ENCODE measurements around the gene TSPAN11. TPM values are rescaled to one million over a fixed set of nuclear protein-coding genes. Genes with fewer than 3 reads are reported as not detected.

The TSPAN11 gene
- total RNA-seq, 1 experiment from 2014 or later: 4.6 TPM

GRCh38 chr12:31035226-31035625, 108.7 kb downstream of the TSPAN11 start:
- no peak for DNase-seq (ENCODE audit: low spot score)
- TF ChIP-seq ZNF396 (CRISPR knock-in tag; IDR thresholded peaks at IDR 0.05; ENCODE audit: borderline replicate concordance) (no peak), ZNF121 (CRISPR knock-in tag; IDR thresholded peaks at IDR 0.05) (no peak), TCF7 (CRISPR knock-in tag; IDR thresholded peaks at IDR 0.05; ENCODE audit: low read depth) (no peak), CREM (CRISPR knock-in tag; IDR thresholded peaks at IDR 0.05) (no peak), ZNF423 (CRISPR knock-in tag; IDR thresholded peaks at IDR 0.05) (no peak), IRF2 (CRISPR knock-in tag; IDR thresholded peaks at IDR 0.05; ENCODE audit: borderline replicate concordance, low read depth) (no peak), TEAD1 (CRISPR knock-in tag; IDR thresholded peaks at IDR 0.05) (no peak), ZNF317 (CRISPR knock-in tag; IDR thresholded peaks at IDR 0.05; ENCODE audit: borderline replicate concordance, low read depth) (no peak), AFF4 (CRISPR knock-in tag; IDR thresholded peaks at IDR 0.05; ENCODE audit: borderline replicate concordance) (no peak), ZSCAN18 (CRISPR knock-in tag; IDR thresholded peaks at IDR 0.05) (no peak), ZNF416 (CRISPR knock-in tag; IDR thresholded peaks at IDR 0.05) (no peak), NFYB (CRISPR knock-in tag; conservative IDR thresholded peaks at IDR 0.05; ENCODE audit: low read depth) (no peak), TEAD4 (CRISPR knock-in tag; IDR thresholded peaks at IDR 0.05) (no peak), CTCF (IDR thresholded peaks at IDR 0.05) (no peak), CBFB (CRISPR knock-in tag; IDR thresholded peaks at IDR 0.05; ENCODE audit: low read depth) (no peak), ZNF138 (CRISPR knock-in tag; conservative IDR thresholded peaks at IDR 0.05) (no peak), HMGA2 (CRISPR knock-in tag; IDR thresholded peaks at IDR 0.05) (no peak)
- TF ChIP-seq, protein P1, sequence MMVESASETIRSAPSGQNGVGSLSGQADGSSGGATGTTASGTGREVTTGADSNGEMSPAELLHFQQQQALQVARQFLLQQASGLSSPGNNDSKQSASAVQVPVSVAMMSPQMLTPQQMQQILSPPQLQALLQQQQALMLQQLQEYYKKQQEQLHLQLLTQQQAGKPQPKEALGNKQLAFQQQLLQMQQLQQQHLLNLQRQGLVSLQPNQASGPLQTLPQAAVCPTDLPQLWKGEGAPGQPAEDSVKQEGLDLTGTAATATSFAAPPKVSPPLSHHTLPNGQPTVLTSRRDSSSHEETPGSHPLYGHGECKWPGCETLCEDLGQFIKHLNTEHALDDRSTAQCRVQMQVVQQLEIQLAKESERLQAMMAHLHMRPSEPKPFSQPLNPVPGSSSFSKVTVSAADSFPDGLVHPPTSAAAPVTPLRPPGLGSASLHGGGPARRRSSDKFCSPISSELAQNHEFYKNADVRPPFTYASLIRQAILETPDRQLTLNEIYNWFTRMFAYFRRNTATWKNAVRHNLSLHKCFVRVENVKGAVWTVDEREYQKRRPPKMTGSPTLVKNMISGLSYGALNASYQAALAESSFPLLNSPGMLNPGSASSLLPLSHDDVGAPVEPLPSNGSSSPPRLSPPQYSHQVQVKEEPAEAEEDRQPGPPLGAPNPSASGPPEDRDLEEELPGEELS (CRISPR knock-in tag; IDR thresholded peaks at IDR 0.05): no peak
- TF ChIP-seq, protein P2, sequence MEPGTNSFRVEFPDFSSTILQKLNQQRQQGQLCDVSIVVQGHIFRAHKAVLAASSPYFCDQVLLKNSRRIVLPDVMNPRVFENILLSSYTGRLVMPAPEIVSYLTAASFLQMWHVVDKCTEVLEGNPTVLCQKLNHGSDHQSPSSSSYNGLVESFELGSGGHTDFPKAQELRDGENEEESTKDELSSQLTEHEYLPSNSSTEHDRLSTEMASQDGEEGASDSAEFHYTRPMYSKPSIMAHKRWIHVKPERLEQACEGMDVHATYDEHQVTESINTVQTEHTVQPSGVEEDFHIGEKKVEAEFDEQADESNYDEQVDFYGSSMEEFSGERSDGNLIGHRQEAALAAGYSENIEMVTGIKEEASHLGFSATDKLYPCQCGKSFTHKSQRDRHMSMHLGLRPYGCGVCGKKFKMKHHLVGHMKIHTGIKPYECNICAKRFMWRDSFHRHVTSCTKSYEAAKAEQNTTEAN (CRISPR knock-in tag; IDR thresholded peaks at IDR 0.05): no peak
- TF ChIP-seq, protein P3, sequence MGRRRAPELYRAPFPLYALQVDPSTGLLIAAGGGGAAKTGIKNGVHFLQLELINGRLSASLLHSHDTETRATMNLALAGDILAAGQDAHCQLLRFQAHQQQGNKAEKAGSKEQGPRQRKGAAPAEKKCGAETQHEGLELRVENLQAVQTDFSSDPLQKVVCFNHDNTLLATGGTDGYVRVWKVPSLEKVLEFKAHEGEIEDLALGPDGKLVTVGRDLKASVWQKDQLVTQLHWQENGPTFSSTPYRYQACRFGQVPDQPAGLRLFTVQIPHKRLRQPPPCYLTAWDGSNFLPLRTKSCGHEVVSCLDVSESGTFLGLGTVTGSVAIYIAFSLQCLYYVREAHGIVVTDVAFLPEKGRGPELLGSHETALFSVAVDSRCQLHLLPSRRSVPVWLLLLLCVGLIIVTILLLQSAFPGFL (CRISPR knock-in tag; IDR thresholded peaks at IDR 0.05; ENCODE audit: borderline replicate concordance): no peak
- no peak overlapping the region for H3K4me3 Mint-ChIP-seq
- no peaks in the 10 kb centered on the region for H3K9me3 Mint-ChIP-seq
- CTCF ChIA-PET: interaction anchor here (0.8 to 1.8 kb wide), 4 partner anchors 13 to 237 kb away, joined by 3 to 5 read pairs (median 3); no protein-coding TSS in a partner anchor
- POLR2A ChIA-PET: no interaction called here
- H3K27ac Mint-ChIP-seq: no peak overlapping the region
- no peaks in the 10 kb centered on the region for H3K36me3 Mint-ChIP-seq
- no peaks in the 10 kb centered on the region for H3K4me1 Mint-ChIP-seq
- no peak for ATAC-seq
- peaks cover 3% of the 10 kb centered on the region; the same call in 1 of the 2 replicates for H3K27me3 Mint-ChIP-seq (ENCODE audit: low read depth)
